Type B pancreatic cell (in vitro differentiated cells): Measurements from ENCODE around the gene PTPRK. TPM values are rescaled to one million over a fixed set of nuclear protein-coding genes. Genes with fewer than 3 reads are reported as not detected.

Experiments used
- DNase-seq: peaks from one replicate; pipeline ENCODE4 v3.0.0; 2021; ENCODE audit warnings: mixed read lengths; ENCODE audit not compliant: unreplicated experiment; ENCODE audit errors: extremely low spot score
- H3K27ac Mint-ChIP-seq: 2 replicates; pipeline ENCODE4 v1.8.0; 2021; ENCODE audit warnings: mild to moderate bottlenecking, mixed read lengths
- H3K27me3 Mint-ChIP-seq: 2 replicates; pipeline ENCODE4 v1.8.0; 2021; ENCODE audit warnings: mixed read lengths
- H3K36me3 Mint-ChIP-seq: 2 replicates; pipeline ENCODE4 v1.8.0; 2021; ENCODE audit warnings: mixed read lengths
- H3K4me1 Mint-ChIP-seq: one replicate; pipeline ENCODE4 v1.8.0; 2021; ENCODE audit warnings: mixed read lengths; ENCODE audit not compliant: unreplicated experiment
- H3K4me3 Mint-ChIP-seq: 2 replicates; pipeline ENCODE4 v1.8.0; 2021; ENCODE audit warnings: mild to moderate bottlenecking, mixed read lengths
- H3K9me3 Mint-ChIP-seq: 2 replicates; pipeline ENCODE4 v1.8.0; 2021; ENCODE audit warnings: mixed read lengths
- CTCF ChIP-seq: fragments of 200-600 bp; sonication (generic); conservative IDR thresholded peaks from 2 replicates; pipeline ENCODE4 v1.5.0; 2021; ENCODE audit warnings: antibody characterized with exemption, mild to moderate bottlenecking
- total RNA-seq: library from RNA; stranded (reverse); gene quantifications from 2 replicates; pipeline ENCODE4 v1.2.1, GENCODE V29; 2021; ENCODE audit warnings: low replicate concordance

PTPRK gene
- total RNA-seq, 1 donor from 2014 or later: 63.4 TPM

- peak overlapping the region; percentile 97 for H3K27ac Mint-ChIP-seq
- peaks cover 28% of the 10 kb centered on the region for H3K4me1 Mint-ChIP-seq
- no peak for DNase-seq
- no peak for TF ChIP-seq CTCF
- H3K4me3 Mint-ChIP-seq: peak overlapping the region; percentile 99
- no peaks in the 10 kb centered on the region for H3K9me3 Mint-ChIP-seq
- H3K27me3 Mint-ChIP-seq: no peaks in the 10 kb centered on the region
- no peaks in the 10 kb centered on the region for H3K36me3 Mint-ChIP-seq
Observed at GRCh38 chr6:128521282-128521632, 858 bp upstream of the PTPRK start.

- no peak for TF ChIP-seq CTCF
- no peaks in the 10 kb centered on the region for H3K9me3 Mint-ChIP-seq
- peaks cover 29% of the 10 kb centered on the region for H3K4me1 Mint-ChIP-seq
- no peaks in the 10 kb centered on the region for H3K36me3 Mint-ChIP-seq
- H3K4me3 Mint-ChIP-seq: peak overlapping the region; percentile 99
- peak overlapping the region; percentile 97 for H3K27ac Mint-ChIP-seq
- peak; percentile 76 for DNase-seq
- no peaks in the 10 kb centered on the region for H3K27me3 Mint-ChIP-seq
Observed at GRCh38 chr6:128519931-128520435, 416 bp downstream of the PTPRK start.

- no peaks in the 10 kb centered on the region for H3K27me3 Mint-ChIP-seq
- no peaks in the 10 kb centered on the region for H3K9me3 Mint-ChIP-seq
- H3K36me3 Mint-ChIP-seq: no peaks in the 10 kb centered on the region
- TF ChIP-seq CTCF: peak; percentile 40
- peak overlapping the region; percentile 99 for H3K4me3 Mint-ChIP-seq
- peak overlapping the region; percentile 97 for H3K27ac Mint-ChIP-seq
- peaks cover 29% of the 10 kb centered on the region for H3K4me1 Mint-ChIP-seq
- DNase-seq: peak; percentile 73
Observed at GRCh38 chr6:128519132-128519930, 1.1 kb downstream of the PTPRK start.

- Mint-ChIP-seq H3K9me3 (no peaks in the 10 kb centered on the region), H3K4me3 (peak overlapping the region; percentile 99), H3K4me1 (peaks cover 29% of the 10 kb centered on the region), H3K27me3 (no peaks in the 10 kb centered on the region), H3K27ac (peak overlapping the region; percentile 97), H3K36me3 (no peaks in the 10 kb centered on the region)
- no peak for DNase-seq
- no peak for TF ChIP-seq CTCF
Observed at GRCh38 chr6:128518434-128519131, 1.8 kb downstream of the PTPRK start.

GRCh38 chr6:128517124-128517523, 3.3 kb downstream of the PTPRK start:
- peak overlapping the region; percentile 99 for H3K4me3 Mint-ChIP-seq
- H3K9me3 Mint-ChIP-seq: no peaks in the 10 kb centered on the region
- TF ChIP-seq CTCF: no peak
- no peaks in the 10 kb centered on the region for H3K27me3 Mint-ChIP-seq
- DNase-seq: no peak
- peaks cover 34% of the 10 kb centered on the region for H3K4me1 Mint-ChIP-seq
- H3K27ac Mint-ChIP-seq: no peak overlapping the region
- H3K36me3 Mint-ChIP-seq: no peaks in the 10 kb centered on the region
